ENCODE measurements around the gene SWAP70. TPM values are rescaled to one million over a fixed set of nuclear protein-coding genes. Genes with fewer than 3 reads are reported as not detected.
"Not testable (repeated sequence)": the region's sequence is repeated elsewhere in the genome, so short reads cannot be mapped to it uniquely, and the experiment has no call there.

SWAP70 gene
- total RNA-seq, 1 experiment from 2014 or later: 14.3 TPM

DNA sequence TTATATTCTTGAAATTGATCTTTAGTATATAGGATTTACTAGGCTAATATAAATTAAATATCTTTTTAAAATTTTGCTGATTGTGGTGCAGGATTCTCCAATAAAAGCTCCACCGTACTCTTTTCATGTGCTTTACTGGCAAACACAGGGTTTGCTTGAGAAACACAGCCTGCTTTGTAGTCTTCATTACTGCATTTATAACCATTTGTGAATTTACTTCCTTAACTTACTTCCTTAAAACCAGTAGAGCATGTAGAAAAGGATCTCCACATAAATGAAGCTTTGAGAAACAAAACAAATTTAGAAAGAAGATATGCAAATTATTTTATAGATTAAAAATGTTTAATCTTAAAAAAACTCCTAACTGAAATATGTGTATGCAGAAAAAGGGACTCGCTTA, 28.8 kb downstream of the SWAP70 start:
- DNase-seq (ENCODE audit: low spot score): no peak

GRCh38 chr11:9693801-9694553, 30.1 kb downstream of the SWAP70 start:
- DNase-seq (ENCODE audit: low spot score): no peak

- not testable (repeated sequence) for DNase-seq (ENCODE audit: low spot score)
Measured at GRCh38 chr11:9695228-9695627, 31.4 kb downstream of the SWAP70 start.

DNA sequence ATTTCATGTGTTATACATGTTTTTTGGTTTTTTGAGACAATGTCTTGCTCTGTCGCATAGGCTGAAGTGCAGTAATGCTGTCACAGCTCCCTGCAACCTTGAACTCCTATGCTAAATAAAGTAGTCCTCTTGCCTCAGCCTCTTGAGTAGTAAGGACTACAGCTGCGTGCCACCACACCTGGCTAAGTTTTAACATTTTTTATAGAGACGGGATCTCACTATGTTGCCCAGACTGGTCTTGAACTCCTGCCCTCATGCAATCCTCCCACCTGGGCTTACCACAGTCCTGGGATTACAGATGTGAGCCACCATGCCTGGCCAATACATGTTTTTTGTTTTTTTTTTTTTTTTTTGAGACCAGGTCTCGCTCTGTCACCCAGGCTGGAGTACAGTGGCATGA, 33.9 kb downstream of the SWAP70 start:
- no peak for DNase-seq (ENCODE audit: low spot score)

DNA sequence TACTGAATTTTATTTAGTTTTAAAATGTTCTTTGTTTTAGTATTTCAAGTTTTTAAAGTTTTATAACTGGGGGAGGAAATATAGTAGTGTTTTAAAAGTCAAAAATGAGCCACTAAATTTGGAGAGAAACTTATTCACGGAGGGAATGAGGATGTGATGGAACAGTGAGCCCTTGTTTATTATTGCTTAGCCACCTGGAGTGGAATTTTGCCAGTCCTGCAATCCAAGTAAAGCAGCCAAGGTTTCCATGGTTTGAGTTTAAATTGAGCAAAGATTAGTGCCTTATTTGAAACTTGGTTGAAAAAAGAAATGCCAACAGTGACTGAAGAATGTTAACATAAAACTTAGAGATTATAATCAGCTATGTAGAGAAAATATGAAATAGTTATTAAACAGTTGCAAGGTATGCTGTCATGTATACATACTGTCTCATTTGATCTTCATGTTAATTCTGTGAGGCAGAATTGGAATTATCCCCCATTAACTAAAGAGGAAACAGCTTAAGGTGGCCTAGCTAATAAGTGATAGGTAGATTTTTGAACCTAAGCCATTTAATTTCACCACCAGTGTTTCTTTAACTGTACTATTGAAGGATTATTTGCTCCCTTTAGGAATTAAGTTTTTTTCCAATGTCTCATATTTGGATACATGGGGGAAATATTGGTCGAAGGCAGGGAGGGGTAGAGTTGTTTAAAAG, 36.4 kb downstream of the SWAP70 start:
- DNase-seq (ENCODE audit: low spot score): no peak

DNA sequence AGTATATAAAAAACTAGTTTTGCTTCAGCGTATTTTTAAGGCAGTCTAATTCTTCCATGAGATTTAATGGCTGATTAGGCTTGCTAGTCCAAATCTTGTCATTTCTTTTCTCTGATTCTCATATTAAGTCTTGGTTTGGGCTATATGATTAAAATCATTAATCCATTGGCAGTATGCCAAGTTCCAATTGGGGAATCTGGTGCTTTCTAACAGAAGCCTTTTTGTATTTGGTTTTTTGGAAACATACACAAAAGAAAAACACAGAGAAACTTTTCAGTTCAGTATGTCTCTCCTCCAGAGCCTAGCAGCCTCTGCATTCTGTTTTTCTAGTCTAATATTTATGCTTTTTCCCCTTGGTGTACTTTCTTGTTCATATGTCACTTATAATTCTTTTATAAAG, 37.9 kb downstream of the SWAP70 start:
- DNase-seq (ENCODE audit: low spot score): no peak

GRCh38 chr11:9703280-9703679, 39.4 kb downstream of the SWAP70 start:
- DNase-seq (ENCODE audit: low spot score): no peak

DNA sequence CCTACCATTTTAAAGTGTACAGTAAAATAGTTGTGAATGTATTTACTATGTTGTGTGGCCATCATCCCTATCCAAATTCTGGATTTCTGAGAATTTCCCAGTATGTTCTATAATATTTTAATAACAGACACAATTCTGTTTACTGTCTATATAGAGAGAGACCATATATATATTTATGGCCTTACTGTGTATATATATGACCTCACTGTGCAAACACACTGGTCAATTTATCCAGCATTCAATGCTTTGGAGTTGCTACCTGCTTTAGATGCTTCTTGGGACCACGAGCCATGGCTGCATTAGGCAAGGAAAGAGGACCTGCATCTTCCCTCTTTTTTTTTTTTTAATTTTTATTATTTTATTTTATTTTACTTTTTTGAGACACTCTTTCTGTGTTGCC, 40.2 kb downstream of the SWAP70 start:
- DNase-seq (ENCODE audit: low spot score): no peak

GRCh38 chr11:9704620-9705019, 40.7 kb downstream of the SWAP70 start:
- no peak for DNase-seq (ENCODE audit: low spot score)

- DNase-seq (ENCODE audit: low spot score): not testable (repeated sequence)
Measured at GRCh38 chr11:9705361-9705760, 41.5 kb downstream of the SWAP70 start.

DNA sequence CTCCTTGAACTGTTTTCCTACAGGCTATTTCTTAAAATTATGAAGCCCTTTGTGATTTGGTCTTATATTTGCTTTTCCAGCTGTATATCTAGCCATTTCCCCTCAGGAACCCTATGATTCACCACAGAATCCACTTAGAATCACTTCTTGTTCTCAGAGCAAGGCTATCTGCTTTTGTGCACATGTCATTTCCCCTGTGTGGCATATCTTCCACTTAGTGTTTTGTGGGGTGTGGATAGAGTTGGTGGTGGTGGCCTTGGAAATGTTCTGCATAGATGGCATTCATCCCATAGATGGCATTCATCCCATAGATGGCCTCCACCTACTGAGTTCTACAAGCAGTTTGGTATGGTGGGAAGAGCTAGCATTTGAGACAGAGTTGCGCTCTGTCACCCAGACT, 44.7 kb downstream of the SWAP70 start:
- DNase-seq (ENCODE audit: low spot score): no peak

GRCh38 chr11:9710223-9710622, 46.3 kb downstream of the SWAP70 start:
- no peak for DNase-seq (ENCODE audit: low spot score)

DNA sequence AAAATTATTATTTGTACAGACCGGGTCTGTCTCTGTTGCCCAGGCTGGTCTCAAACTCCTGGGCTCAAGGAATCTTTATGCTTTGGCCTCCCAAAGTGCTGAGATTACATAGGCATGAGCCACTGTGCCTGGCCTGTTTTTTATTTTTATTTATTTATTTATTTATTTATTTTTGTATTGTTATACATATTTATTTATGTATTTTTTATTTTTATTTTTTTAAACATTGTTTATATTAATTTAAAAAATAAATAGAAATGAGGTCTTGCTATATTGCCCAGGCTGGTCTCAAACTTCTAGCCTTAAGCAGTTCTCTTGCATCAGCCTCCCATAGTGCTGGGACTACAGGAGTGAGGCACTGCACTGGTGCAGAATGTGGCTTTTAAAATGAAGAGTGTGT, 47.0 kb downstream of the SWAP70 start:
- no peak for DNase-seq (ENCODE audit: low spot score)

DNA sequence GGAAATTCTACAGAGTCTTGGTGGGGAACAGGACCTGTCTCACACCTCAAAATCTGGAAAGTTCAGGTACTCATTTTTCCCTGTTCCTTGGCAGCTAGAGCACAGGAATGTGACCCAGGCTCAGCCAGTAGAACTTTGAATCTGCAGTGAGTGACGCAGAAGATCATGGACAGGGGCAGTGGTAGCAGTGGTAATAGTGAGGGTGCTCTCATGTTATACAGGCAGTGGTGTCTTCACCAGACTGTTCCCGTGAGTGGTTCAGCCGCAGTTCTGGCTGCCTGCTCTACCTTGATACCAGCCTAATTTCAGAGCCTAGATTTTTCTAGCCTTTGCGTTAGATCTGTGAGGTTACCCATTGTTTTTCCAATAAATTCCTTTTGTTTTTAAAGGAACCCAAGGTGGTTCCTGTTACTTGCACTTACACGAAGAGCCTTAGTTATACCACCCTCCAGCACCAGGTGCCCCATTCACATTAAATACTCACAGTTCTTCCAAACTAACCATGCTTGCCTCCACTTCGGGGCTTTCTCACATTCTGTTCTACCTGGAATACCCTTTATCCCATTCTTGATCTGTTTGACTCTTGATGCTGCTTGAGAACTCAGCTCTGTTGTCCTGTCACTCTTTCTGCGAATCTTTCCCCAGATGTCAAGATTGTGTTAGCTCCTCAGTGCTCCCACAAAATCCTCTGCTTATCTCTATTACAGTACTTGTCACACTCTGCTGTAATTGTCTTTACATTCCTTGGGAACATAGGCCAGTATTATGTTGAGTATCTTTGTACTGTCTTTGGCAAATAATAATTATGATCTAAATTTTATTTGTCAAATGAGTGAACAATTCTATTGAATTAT, 47.8 kb downstream of the SWAP70 start:
- no peak for DNase-seq (ENCODE audit: low spot score)

DNA sequence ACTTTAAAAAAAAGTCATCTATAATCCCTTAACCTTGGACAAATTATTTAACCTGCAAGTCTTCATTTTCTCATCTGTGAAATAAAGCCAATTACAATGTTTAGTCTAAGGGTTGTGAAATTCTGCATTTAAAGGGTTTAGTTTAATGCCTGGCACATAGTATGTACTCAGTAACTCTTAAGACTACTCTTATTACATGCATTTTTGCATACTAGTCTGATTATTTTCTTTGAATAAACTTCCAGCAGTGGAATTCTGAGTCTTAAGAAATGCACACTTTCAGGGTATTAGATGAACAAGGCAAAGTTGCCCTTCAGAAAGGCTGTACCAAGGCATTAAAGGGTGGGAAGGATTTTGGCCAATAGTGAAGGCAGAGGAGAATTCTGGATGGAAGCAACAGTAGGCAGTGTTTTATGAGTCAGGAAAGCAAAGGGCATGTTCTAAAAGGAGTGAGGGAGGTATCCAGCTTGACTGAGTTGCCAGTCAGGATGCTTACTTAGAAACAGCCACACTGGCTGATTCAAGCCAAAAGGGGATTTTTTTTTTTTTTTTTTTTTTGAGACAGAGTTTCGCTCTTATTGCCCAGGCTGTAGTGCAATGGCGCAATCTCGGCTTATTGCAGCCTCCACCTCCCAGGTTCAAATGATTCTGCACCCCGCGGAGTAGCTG, 50.5 kb downstream of the SWAP70 start:
- no peak for DNase-seq (ENCODE audit: low spot score)

DNA sequence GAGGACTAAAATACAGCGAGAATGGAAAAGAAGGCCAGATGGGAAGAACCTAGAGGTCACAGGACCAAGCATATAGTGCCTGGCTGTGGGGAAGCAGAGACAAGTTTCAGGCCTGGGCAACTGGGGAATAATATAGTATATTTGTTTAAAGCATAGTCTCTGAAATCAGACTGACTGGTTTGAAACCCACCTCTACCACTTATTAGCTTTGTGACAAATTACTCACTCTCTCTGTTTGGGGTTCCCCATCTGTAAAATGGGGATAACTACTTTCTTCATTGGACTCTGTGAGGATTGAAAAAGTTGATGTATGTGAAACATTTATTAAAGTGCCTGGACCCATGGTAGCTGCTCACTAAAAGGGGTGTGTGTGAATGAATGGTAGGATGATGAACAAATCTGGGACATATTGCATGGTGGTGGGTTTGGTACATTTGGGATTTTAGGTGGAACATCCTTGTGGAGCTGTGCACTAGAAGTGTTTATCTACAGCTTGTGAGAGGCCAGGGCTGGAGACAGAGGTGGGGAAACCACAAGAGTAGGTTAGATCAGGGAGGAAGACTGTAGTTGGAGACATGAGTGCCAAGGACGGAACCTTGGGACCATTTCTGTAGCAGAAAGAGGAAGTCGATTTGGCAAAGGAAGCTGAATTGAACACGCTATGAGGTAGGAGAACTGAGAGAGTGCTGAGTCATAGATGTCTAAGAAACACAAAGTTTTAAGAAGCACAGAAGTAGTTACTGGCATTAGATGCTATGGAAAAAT, 52.6 kb downstream of the SWAP70 start:
- peak; percentile 61 for DNase-seq (ENCODE audit: low spot score)

GRCh38 chr11:9717040-9717357, 53.1 kb downstream of the SWAP70 start:
- DNase-seq (ENCODE audit: low spot score): no peak

- DNase-seq (ENCODE audit: low spot score): no peak
Measured at GRCh38 chr11:9717719-9718118, 53.8 kb downstream of the SWAP70 start.

- DNase-seq (ENCODE audit: low spot score): no peak
Measured at GRCh38 chr11:9718147-9718546, 54.3 kb downstream of the SWAP70 start.

DNA sequence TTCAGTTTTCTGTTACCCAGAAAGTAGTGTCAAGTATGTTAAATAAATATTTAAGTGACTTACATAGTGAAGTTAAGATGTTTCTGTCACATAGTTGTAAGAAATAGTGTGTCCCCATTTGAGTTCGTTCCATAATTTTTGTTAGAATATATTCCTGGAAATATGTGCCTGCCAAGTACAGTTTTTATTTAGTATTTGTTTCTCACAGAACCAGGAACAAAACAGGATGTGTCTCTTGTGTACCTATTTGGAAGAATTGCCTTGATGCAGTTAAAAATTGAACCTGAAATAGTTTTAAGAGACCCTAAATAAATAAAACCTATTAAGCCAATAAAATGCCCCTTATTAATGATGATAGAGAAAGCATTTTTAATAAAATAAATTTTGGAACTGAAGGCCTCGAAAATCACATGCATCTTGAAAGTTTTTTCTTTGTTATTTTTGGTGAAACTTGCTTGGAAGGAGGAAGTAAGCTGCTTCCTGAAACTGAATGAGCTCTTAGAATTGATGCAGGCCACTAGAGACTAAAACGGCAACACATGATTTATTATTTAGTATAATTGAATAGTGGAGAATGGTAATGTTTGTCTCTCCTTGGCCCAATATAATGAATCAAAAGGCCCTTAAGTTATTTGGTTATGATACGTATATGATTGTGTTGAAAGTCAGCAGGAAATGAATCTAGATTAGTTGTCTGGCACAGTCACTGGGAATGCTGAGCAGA, 55.9 kb downstream of the SWAP70 start:
- no peak for DNase-seq (ENCODE audit: low spot score)

DNA sequence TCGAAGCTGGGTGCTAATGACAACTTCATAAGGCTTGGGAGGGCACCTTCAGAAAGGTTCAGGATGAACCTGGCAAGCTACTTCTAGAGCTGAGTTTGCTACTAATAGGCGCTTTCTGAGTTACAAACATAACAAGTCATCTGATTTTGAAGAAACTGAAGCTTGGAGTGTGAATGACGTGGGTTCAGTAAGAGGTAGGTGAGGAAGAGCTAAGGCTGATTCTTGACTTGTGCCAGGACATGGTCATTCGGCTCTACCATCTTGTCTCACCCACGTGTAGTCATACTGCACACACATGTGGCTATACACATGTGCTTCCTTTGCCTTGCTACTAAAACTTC, 56.4 kb downstream of the SWAP70 start:
- DNase-seq (ENCODE audit: low spot score): no peak

All from H4 (cell line).